ENCODE measurements around the gene PCBP3. TPM values are rescaled to one million over a fixed set of nuclear protein-coding genes. Genes with fewer than 3 reads are reported as not detected.
"Not testable (repeated sequence)": the region's sequence is repeated elsewhere in the genome, so short reads cannot be mapped to it uniquely, and the experiment has no call there.

The PCBP3 gene
- polyA plus RNA-seq: 1.4 TPM

DNA sequence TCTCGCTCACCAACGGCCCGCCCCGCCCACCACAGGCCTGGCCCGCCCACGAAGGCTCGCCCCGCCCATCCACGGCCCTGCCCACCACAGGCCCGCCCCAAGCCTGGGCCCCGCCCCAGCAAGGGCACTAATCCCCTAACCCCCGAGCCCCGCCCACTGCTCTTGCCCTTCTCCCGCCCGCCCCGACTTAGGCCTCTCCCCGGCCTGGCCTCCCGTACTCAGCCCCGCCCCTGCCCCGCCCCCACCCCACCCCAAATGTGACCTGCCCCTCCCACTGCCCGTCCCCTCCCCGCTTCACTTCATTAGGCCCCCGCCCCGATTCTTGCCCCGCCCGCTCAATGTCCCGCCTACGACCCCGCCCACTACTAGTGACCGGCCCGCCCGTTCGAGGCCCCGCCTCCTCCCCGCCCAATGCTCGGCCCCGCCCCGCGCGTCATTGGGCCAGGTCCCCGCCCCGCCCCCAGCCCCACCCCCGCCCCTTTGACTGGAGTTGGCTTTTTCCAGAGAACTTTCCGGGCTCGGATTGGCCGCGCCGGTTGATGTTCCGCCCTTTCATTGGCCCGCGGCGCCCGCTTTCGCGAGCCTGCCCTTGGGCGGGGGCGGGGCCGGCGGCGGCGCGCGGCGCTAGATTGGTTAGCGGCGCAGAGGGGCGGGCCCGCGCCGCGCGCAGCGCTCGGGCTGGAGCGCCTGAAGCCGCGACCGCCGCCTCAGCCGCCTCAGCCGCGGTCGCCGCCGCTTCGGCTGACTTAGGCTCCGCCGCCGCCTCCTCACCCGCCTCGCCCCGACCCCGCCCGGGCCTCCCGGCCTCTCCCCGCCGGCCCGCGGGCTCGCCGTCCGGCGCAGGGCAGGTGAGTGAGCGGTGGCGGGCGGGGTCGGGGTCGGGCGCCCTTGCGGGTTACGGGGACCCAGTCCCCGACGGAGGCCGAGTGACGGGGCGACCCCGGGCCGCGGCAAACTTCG lies at the start of gene PCBP3:
TSS of gene PCBP3 (plus strand) at position 705 of the 960 bp plus-strand sequence. CDS start 206,361 bp downstream, outside the sequence.
- peak within 1 kb of the TSS in 2 of 3 donors; percentile 39 to 72 for H3K27ac Mint-ChIP-seq
- peak within 1 kb of the TSS; percentile 65 to 79 (median 74) for H3K4me3 Mint-ChIP-seq
- peaks cover 4% of the 10 kb centered on the region for H3K27me3 Mint-ChIP-seq
- peaks cover 16 to 33% (median 28%) of the 10 kb centered on the region in 3 donors for H3K4me1 Mint-ChIP-seq
- H3K9me3 Mint-ChIP-seq: no peaks in the 10 kb centered on the region
- no peaks in the 10 kb centered on the region for H3K36me3 Mint-ChIP-seq

DNA sequence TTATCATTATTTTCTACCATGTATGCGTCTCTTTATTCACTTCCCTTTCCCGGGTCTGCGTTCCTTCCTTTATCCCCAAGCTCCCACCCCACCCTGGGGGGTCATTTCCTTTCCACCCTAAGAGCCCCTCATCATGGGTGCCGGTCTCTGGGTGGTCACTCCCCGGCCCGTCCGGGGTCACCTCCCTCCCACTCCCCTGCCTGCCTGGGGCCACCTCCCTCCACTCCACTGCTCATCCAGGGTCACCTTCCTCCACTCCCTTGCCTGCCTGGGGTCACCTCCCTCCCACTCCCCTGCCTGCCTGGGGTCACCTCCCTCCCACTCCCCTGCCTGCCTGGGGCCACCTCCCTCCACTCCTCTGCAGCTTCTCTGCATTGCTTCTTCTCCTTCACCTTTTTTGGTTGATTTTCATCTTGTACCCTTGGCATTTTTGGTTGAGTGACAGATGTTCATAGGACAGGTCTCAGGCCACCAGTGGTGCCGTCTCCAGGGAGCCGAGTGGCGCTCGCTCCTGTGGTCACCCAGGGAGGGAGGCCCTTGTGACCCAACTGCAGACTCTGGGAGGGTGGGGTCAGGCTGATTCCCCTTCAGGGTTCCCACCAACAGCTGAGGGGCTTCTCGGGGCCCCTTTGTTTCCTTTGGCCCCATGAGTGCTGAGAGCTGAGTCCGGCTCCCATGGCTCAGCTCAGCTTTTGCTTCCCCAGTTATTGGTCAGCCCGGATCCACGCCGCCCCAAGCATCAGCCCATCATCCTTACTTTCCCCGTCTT lies 48.6 kb upstream of the PCBP3 start:
- peaks cover 3% of the 10 kb centered on the region for H3K27me3 Mint-ChIP-seq
- H3K4me1 Mint-ChIP-seq: peaks cover 4 to 18% (median 9%) of the 10 kb centered on the region in 3 donors
- H3K4me3 Mint-ChIP-seq: no peak overlapping the region
- H3K27ac Mint-ChIP-seq: peak overlapping the region in 1 of 3 donors; percentile 55
- H3K36me3 Mint-ChIP-seq: no peaks in the 10 kb centered on the region
- H3K9me3 Mint-ChIP-seq: peaks cover 0 to 3% (median 0%) of the 10 kb centered on the region in 3 donors

DNA sequence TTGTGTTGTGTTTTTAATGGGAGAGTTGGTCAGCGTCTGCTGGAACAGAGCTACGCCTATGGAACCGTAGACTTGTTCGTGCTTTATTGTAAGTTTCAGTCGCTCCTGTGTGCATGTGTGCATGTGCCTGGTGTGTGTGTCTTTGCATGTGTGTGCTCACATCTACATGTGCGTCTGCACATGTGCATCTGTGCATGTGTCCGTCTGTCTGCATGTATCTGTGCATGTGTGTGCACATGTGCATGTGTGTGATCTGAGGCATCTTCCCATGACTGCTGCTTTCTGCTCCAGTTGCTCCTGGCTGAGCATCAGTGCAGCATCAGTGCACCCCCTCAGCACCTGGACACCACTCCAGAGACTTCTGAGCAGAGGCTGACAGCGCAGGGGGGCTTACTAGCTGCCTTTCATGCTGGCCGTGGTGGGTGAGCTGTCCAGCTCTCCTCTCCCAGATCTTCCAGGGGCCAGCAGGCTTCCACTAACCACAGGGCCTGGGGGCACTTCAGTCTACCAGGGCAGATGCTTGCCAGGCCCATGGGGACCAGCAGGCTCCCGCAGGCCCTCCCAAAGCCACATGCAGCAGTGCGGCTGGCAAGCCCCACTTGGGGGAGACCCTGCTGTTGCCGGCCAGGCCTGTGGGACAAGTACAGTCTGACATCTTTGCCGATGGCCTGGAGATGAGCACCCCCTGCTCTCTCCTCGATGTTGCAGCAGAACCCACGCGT lies 47.8 kb upstream of the PCBP3 start:
- Mint-ChIP-seq H3K9me3 (peaks cover 1 to 4% (median 3%) of the 10 kb centered on the region in 3 donors), H3K27me3 (peaks cover 3% of the 10 kb centered on the region), H3K27ac (peak overlapping the region in 1 of 3 donors; percentile 55), H3K4me3 (no peak overlapping the region), H3K36me3 (no peaks in the 10 kb centered on the region), H3K4me1 (peaks cover 4 to 18% (median 9%) of the 10 kb centered on the region in 3 donors)

DNA sequence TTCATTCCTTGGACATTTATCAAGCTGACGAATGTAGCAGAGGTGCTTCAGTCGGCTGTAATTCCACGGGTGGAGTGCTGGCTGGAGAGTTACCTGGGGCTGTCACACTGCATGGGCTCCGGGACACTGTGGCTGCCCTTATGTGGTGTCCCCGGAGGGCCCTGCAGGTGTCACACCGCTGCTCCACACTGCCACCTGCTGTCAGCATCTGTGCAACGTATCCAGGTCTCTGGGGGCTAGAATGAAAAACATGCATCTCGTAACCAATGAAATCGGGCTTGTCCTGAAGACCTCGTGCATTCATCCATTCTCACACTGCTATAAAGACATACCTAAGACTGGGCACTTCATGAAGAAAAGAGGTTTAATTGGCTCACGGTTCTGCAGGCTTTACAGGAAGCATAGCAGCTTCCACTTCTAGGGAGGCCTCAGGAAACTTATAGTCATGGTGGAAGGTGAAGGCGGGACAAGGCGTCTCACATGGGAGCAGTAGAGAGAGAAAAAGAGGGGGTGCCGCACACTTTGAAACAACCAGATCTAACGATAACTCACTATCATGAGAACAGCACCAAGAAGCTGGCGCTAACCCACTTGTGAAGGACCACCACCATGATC lies 46.7 kb upstream of the PCBP3 start:
- Mint-ChIP-seq H3K4me1 (peaks cover 4 to 18% (median 9%) of the 10 kb centered on the region in 3 donors), H3K4me3 (peak overlapping the region in 2 of 4 donors; percentile 4 to 51), H3K9me3 (peaks cover 2 to 4% (median 3%) of the 10 kb centered on the region in 3 donors), H3K27ac (peak overlapping the region; percentile 2 to 71 (median 54)), H3K27me3 (peaks cover 3% of the 10 kb centered on the region), H3K36me3 (no peaks in the 10 kb centered on the region)

DNA sequence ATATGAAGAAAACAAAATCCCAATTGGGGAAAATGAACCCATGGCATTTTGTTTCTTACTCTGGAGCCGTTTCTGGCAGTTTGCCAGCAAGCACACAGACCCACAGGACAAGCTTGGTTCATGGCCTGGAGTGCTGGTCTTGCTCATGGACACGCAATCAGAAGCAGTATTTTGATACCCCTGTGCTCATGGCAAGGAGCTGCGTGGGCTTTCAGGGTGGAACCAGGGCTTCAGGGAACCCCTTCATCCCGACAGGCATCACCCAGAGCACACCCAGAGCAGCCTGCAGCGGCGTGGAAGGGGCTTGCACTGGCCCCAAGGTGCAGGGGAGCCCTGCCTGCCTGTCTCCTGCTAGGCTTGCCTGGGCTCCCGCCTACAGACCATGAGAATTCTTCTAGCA lies 45.4 kb upstream of the PCBP3 start:
- H3K36me3 Mint-ChIP-seq: no peaks in the 10 kb centered on the region
- H3K27ac Mint-ChIP-seq: no peak overlapping the region
- no peak overlapping the region for H3K4me3 Mint-ChIP-seq
- H3K9me3 Mint-ChIP-seq: peaks cover 3 to 17% (median 6%) of the 10 kb centered on the region in 3 donors
- H3K27me3 Mint-ChIP-seq: peaks cover 3% of the 10 kb centered on the region
- peaks cover 4 to 13% (median 6%) of the 10 kb centered on the region in 3 donors for H3K4me1 Mint-ChIP-seq

DNA sequence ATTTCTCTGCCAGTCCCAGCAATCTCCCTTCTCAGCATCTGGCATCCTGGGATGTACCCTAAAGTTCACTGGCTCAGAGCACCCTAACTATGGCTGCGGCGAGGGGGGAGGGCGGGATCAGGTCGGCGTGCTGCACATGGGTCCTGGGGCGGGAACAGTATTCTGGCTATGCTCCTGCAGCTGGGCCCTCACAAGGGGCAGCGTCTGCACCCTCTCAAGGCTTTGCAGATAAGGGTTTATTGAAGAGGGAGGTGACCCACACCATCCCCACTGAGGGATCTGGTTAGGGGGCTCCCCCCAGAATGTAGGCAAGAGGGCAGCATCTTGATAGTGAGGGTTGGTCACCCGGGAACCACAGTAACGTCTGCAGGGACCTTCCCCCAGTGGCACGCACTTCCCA lies 44.9 kb upstream of the PCBP3 start:
- H3K27ac Mint-ChIP-seq: no peak overlapping the region
- H3K9me3 Mint-ChIP-seq: peaks cover 0 to 22% (median 9%) of the 10 kb centered on the region in 3 donors
- H3K4me3 Mint-ChIP-seq: no peak overlapping the region
- peaks cover 3% of the 10 kb centered on the region for H3K27me3 Mint-ChIP-seq
- peaks cover 4 to 11% (median 6%) of the 10 kb centered on the region in 3 donors for H3K4me1 Mint-ChIP-seq
- peaks cover 1% of the 10 kb centered on the region for H3K36me3 Mint-ChIP-seq

DNA sequence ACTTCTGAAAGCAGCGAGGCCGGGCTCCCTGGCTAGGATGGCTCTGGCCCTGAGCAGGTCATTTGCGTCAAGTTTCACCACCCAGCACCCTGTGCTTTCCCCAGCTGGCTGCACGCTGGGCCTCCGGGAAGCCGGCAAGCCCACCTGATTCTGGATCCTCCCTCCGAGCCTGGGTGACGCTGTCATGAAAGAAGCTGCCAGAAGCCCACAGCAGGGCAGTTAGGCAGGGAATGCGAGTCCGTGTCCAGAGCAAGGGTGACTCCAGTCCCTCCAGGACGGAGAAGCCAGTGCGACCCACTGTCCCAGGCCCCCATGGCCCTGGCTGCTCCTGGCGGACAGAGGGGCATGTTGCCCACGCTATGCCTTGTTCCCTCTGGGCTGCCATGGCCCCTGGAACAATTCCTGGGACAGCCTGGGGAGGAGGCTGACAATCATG lies 44.4 kb upstream of the PCBP3 start:
- peaks cover 5% of the 10 kb centered on the region for H3K36me3 Mint-ChIP-seq
- peaks cover 1 to 9% (median 6%) of the 10 kb centered on the region in 3 donors for H3K4me1 Mint-ChIP-seq
- H3K27me3 Mint-ChIP-seq: peaks cover 3% of the 10 kb centered on the region
- no peak overlapping the region for H3K4me3 Mint-ChIP-seq
- no peak overlapping the region for H3K27ac Mint-ChIP-seq
- H3K9me3 Mint-ChIP-seq: peaks cover 2 to 27% (median 14%) of the 10 kb centered on the region in 3 donors

DNA sequence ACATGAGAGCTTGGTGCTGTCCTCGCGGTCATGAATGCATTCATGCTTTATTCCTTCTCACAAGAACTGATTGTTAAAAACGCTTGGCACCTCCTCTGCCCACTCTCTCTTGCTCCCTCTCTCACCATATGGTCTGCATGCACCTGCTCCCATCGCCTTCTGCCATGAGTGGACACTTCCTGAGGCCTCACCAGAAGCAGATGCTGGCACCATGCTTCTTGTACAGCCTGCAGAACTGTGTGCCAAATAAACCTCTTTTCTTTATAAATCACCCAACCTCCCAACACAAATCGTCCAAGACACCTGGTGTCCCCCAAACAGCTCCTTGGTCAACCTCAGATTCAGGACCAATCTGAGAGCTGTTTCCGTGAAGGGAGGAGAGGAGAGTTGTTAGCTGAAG lies 43.3 kb upstream of the PCBP3 start:
- peaks cover 0 to 6% (median 6%) of the 10 kb centered on the region in 3 donors for H3K4me1 Mint-ChIP-seq
- peak overlapping the region in 1 of 4 donors; percentile 43 for H3K4me3 Mint-ChIP-seq
- H3K27ac Mint-ChIP-seq: no peak overlapping the region
- H3K27me3 Mint-ChIP-seq: peaks cover 3% of the 10 kb centered on the region
- peaks cover 3 to 30% (median 15%) of the 10 kb centered on the region in 3 donors for H3K9me3 Mint-ChIP-seq
- H3K36me3 Mint-ChIP-seq: peaks cover 5% of the 10 kb centered on the region

DNA sequence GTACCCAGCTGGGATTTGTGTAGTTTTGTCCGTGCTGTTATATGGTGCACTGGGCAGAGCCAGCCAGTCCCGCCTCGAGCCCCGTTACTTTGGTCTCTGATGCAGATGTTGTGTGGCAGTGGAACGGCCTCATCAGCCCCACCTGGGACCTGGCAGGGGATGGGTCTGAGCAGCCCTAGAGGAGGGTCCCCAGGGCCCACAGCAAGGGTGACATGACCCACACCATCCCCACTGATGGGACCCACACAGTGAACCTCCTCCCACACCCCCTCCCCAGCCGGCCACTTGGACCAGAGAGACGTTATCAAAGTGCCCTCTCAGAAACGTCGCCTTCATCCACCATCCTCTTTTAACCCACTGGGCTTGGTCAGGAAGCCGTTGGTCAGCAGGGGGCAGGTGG lies 42.0 kb upstream of the PCBP3 start:
- Mint-ChIP-seq H3K4me1 (peaks cover 0 to 5% (median 4%) of the 10 kb centered on the region in 3 donors), H3K27ac (no peak overlapping the region), H3K9me3 (peaks cover 3 to 30% (median 15%) of the 10 kb centered on the region in 3 donors), H3K27me3 (peaks cover 4% of the 10 kb centered on the region), H3K36me3 (peaks cover 5% of the 10 kb centered on the region), H3K4me3 (no peak overlapping the region)

DNA sequence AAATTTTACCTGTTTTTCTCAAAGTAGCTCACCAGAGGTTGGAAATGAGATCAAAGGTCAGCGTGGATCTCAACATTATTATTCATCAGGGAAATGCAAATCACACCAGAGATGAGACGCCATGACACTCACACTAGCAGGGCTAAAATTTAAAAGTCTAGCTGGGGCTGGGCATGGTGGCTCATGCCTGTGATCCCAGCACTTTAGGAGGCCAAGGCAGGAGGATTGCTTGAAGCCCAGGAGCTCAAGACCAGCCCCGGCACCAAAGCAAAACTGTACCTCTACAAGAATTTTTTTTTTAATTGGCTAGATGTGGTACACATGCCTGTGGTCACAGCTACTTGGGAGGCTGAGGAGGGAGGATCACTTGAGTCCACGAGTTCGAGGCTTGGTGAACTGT lies 41.4 kb upstream of the PCBP3 start:
- Mint-ChIP-seq H3K27ac (no peak overlapping the region), H3K4me1 (no peaks in the 10 kb centered on the region), H3K36me3 (peaks cover 5% of the 10 kb centered on the region), H3K4me3 (peak overlapping the region in 1 of 4 donors; percentile 35), H3K9me3 (peaks cover 3 to 30% (median 16%) of the 10 kb centered on the region in 3 donors), H3K27me3 (peaks cover 2% of the 10 kb centered on the region)

DNA sequence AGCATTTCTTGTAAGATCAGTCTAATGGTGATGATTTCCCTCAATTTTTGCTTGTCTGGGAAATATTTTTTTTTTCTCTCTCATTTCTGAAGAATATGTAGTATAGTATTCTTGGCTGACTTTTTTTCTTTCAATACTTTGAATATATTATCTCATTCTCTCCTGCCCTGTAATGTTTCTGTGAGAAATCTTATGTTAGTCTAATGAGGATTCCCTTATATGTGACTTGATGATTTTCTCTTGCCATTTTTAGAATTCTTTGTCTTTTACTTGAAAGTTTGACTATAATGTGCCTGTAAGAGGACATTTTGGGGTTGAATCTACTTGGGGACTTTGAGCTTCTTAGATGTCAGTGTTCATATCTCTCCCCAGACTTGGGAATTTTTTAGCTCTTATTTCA lies 40.0 kb upstream of the PCBP3 start:
- no peaks in the 10 kb centered on the region for H3K4me1 Mint-ChIP-seq
- H3K36me3 Mint-ChIP-seq: peaks cover 5% of the 10 kb centered on the region
- no peak overlapping the region for H3K27ac Mint-ChIP-seq
- peaks cover 3 to 30% (median 18%) of the 10 kb centered on the region in 3 donors for H3K9me3 Mint-ChIP-seq
- no peak overlapping the region for H3K4me3 Mint-ChIP-seq
- H3K27me3 Mint-ChIP-seq: peaks cover 2% of the 10 kb centered on the region

DNA sequence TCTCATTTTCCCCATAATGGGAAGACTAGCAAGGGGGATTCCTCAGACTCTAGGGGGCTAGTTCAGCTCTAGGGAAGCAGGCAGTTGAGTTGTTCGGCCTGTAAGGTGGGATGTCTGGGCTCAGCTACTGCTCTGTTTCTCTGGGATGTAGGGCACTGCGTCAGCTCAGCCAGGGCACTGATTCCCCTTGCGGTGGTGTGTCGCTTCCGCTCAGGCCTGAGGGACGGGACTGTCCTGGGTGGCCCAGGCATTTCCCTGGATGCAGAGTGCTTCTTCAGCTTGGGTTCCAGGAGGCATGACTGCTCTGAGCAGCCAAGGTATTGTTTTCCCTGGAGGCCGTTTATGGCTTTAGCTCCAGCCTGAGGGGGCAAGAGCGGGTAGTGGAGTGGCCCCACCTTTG lies 38.8 kb upstream of the PCBP3 start:
- not testable (repeated sequence) for H3K27ac Mint-ChIP-seq, H3K36me3 Mint-ChIP-seq, H3K4me1 Mint-ChIP-seq, H3K27me3 Mint-ChIP-seq, H3K4me3 Mint-ChIP-seq
- H3K9me3 Mint-ChIP-seq: peaks cover 3 to 30% (median 18%) of the 10 kb centered on the region in 3 donors

DNA sequence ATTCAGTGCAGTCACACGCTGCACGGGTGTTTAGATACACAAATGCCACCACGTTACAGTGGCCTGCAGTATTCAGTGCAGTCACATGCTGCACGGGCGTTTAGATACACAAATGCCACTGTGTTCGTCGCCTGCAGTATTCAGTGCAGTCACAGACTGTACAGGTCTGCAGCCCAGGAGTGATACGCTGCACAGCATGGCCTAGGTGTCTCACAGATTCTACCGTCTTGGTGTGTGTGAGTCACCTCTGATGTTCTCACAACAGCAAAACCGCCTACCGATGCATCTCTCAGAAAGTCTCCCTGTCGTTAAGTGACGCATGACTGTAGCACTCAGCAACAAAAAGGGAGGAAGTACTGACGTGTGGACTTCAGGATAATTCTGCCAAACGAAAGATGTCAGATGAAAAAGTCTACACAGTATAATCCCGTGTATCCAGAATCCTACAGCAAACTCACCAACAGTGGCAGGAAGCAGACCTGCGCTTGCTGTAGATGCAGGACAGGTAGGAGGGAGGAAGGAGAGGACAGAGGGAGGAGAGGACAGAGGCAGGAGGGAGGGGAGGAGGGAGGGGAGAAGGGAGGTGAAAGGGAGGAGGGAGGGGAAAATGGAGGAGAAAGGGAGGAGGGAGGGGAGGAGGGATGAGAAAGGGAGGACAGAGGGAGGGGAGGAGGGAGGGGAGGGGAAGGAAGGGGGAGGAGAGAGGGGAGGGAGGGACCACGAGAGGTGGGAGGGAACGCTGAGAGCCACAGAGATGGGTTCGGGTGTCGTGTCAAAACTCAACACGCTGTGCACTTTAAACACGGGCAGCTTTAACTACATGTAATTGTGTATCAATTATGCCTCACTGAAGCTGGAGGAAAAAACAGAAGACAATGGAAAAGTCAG lies 36.3 kb upstream of the PCBP3 start:
- H3K9me3 Mint-ChIP-seq: peaks cover 3 to 22% (median 16%) of the 10 kb centered on the region in 3 donors

More for the DNA sequence above, 36.3 kb upstream of the PCBP3 start:
- Mint-ChIP-seq H3K4me3 (no peak overlapping the region), H3K27me3 (peaks cover 2% of the 10 kb centered on the region), H3K4me1 (no peaks in the 10 kb centered on the region), H3K36me3 (peaks cover 5% of the 10 kb centered on the region), H3K27ac (no peak overlapping the region)
